ENCODE measurements around the gene ZNF594. TPM values are rescaled to one million over a fixed set of nuclear protein-coding genes. Genes with fewer than 3 reads are reported as not detected.

Gene ZNF594
- total RNA-seq, 1 experiment from 2014 or later, result 10.1 TPM

GRCh38 chr17:5236938-5237540, 45.4 kb upstream of the ZNF594 start (continued):
- TF ChIP-seq AFF4 (CRISPR knock-in tag; IDR thresholded peaks at IDR 0.05; ENCODE audit: borderline replicate concordance) (no peak), ZNF219 (CRISPR knock-in tag; IDR thresholded peaks at IDR 0.05; ENCODE audit: borderline replicate concordance) (no peak), SMAD3 (CRISPR knock-in tag; IDR thresholded peaks at IDR 0.05; ENCODE audit: borderline replicate concordance) (no peak), SP1 (CRISPR knock-in tag; conservative IDR thresholded peaks at IDR 0.05) (no peak), NR2C2 (CRISPR knock-in tag; IDR thresholded peaks at IDR 0.05) (no peak), CTCF (IDR thresholded peaks at IDR 0.05) (no peak), MLX (CRISPR knock-in tag; IDR thresholded peaks at IDR 0.05) (no peak), NR1H2 (CRISPR knock-in tag; IDR thresholded peaks at IDR 0.05) (no peak), IRF2 (CRISPR knock-in tag; IDR thresholded peaks at IDR 0.05; ENCODE audit: borderline replicate concordance, low read depth) (no peak)

GRCh38 chr17:5234645-5235576, 43.2 kb upstream of the ZNF594 start, which contains the start of gene SCIMP:
SCIMP (minus strand) TSS chr17:5234860; CDS start chr17:5234755, 105 bp downstream.
- Mint-ChIP-seq H3K9me3 (no peaks in the 10 kb centered on the region), H3K4me3 (no peak within 1 kb of the TSS), H3K27ac (no peak within 1 kb of the TSS), H3K4me1 (no peaks in the 10 kb centered on the region; the same call in 1 of the 2 replicates), H3K36me3 (no peaks in the 10 kb centered on the region), H3K27me3 (ENCODE audit: low read depth) (no peaks in the 10 kb centered on the region; the same call in 1 of the 2 replicates)
- DNase-seq (ENCODE audit: low spot score), result no peak
- CTCF ChIA-PET, result no interaction called here
- ATAC-seq, result no peak
- POLR2A ChIA-PET, result interaction anchor here (0.6 kb wide), 1 partner anchor 30 kb away, joined by 4 read pairs; no protein-coding TSS in a partner anchor
- TF ChIP-seq ERG (CRISPR knock-in tag; IDR thresholded peaks at IDR 0.05) (no peak), GABPB1 (CRISPR knock-in tag; IDR thresholded peaks at IDR 0.05) (no peak), NR1H2 (CRISPR knock-in tag; IDR thresholded peaks at IDR 0.05) (no peak), FOXP1 (CRISPR knock-in tag; IDR thresholded peaks at IDR 0.05; ENCODE audit: borderline replicate concordance) (no peak), ATF3 (CRISPR knock-in tag; conservative IDR thresholded peaks at IDR 0.05) (no peak), FOXJ3 (CRISPR knock-in tag; IDR thresholded peaks at IDR 0.05; ENCODE audit: borderline replicate concordance) (no peak), TEAD1 (CRISPR knock-in tag; IDR thresholded peaks at IDR 0.05) (no peak), TCF7 (CRISPR knock-in tag; IDR thresholded peaks at IDR 0.05; ENCODE audit: low read depth) (no peak), CREB1 (CRISPR knock-in tag; IDR thresholded peaks at IDR 0.05) (no peak), ETV6 (CRISPR knock-in tag; IDR thresholded peaks at IDR 0.05) (no peak), MXD4 (CRISPR knock-in tag; IDR thresholded peaks at IDR 0.05; ENCODE audit: borderline replicate concordance) (no peak), NFE2L1 (CRISPR knock-in tag; IDR thresholded peaks at IDR 0.05) (no peak), ESRRA (CRISPR knock-in tag; IDR thresholded peaks at IDR 0.05; ENCODE audit: borderline replicate concordance) (no peak), FOXK1 (CRISPR knock-in tag; IDR thresholded peaks at IDR 0.05) (no peak), SMAD3 (CRISPR knock-in tag; IDR thresholded peaks at IDR 0.05; ENCODE audit: borderline replicate concordance) (no peak), GTF2I (CRISPR knock-in tag; conservative IDR thresholded peaks at IDR 0.05) (no peak), NFYB (CRISPR knock-in tag; conservative IDR thresholded peaks at IDR 0.05; ENCODE audit: low read depth) (no peak), ZNF512 (CRISPR knock-in tag; IDR thresholded peaks at IDR 0.05; ENCODE audit: borderline replicate concordance) (no peak), SOX15 (CRISPR knock-in tag; IDR thresholded peaks at IDR 0.05) (no peak)

Data from WTC11 (cell line).